ENCODE results near the gene PPP6R2. TPM values are rescaled to one million over a fixed set of nuclear protein-coding genes. Genes with fewer than 3 reads are reported as not detected.

PPP6R2 gene
- total RNA-seq, 2 donors from 2014 or later = 62.1 to 63.7 TPM

GRCh38 chr22:50481440-50482106, 138.4 kb downstream of the PPP6R2 start, which contains the start of gene ADM2:
Gene ADM2, plus strand, starts transcription at chr22:50481543. Its CDS starts 305 bp downstream, at chr22:50481848.
- peak; percentile 37 to 64 (median 60) for DNase-seq
- Mint-ChIP-seq H3K4me1 (peaks cover 8% of the 10 kb centered on the region), H3K27ac (peak within 1 kb of the TSS; percentile 57), H3K36me3 (ENCODE audit: low read depth) (no peaks in the 10 kb centered on the region), H3K4me3 (peak within 1 kb of the TSS; percentile 82), H3K27me3 (peaks cover 5% of the 10 kb centered on the region)
- H3K9me3 ChIP-seq (ENCODE audit: control insufficient read depth, low read length, poor library complexity, severe bottlenecking) = no peaks in the 10 kb centered on the region
- peak; percentile 89 for ATAC-seq

- DNase-seq = no peak
- Mint-ChIP-seq H3K4me1 (peaks cover 6% of the 10 kb centered on the region), H3K36me3 (ENCODE audit: low read depth) (no peaks in the 10 kb centered on the region), H3K4me3 (peak overlapping the region; percentile 82), H3K27ac (no peak overlapping the region), H3K27me3 (peaks cover 5% of the 10 kb centered on the region)
- H3K9me3 ChIP-seq (ENCODE audit: control insufficient read depth, low read length, poor library complexity, severe bottlenecking) = no peaks in the 10 kb centered on the region
- no peak for ATAC-seq
These were observed 139.3 kb downstream of the PPP6R2 start for GRCh38 chr22:50482107-50483074.

DNA sequence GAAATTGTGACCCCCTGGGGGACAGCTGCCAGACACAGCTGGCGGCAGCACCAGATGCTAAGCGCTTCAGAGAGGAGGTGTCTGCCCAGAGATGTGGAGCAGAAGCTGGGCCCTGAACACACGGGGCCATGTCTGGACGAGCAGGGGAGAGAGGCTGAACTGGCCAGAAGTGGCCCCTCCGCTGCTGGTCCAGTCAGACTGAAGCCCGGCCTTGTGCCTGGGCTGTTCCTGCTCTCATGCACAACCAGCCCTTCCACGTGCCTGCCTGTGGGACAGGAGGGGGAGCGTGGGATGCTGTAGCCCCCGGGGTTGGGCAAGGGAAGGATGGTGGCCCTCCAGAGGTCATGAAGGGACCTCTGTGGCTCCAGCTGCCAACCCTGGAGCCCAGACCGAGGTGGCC, 140.0 kb downstream of the PPP6R2 start:
- Mint-ChIP-seq H3K4me3 (no peak overlapping the region), H3K36me3 (ENCODE audit: low read depth) (no peaks in the 10 kb centered on the region), H3K27ac (no peak overlapping the region), H3K27me3 (peaks cover 5% of the 10 kb centered on the region), H3K4me1 (peaks cover 6% of the 10 kb centered on the region)
- no peak for ATAC-seq
- DNase-seq = no peak
- no peaks in the 10 kb centered on the region for H3K9me3 ChIP-seq (ENCODE audit: control insufficient read depth, low read length, poor library complexity, severe bottlenecking)

DNA sequence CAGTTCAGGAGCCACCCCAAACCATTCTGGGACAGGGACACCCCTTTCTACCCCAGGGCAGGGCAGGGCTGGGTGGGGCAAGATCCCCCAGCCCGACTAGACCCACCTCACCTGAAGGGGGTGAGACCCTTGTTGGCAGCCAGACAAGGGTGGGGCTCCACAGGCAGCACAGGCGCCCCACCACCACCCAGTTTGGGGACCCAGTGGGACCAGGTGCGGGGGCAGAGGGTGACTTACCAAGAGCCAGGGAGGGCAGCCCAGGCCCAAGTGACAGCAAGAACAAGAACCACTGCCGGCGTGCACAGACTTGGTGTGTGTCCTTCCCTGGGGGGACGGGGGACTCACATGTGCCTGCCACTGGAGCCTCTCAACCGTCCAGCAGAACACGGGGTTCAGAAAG, 140.4 kb downstream of the PPP6R2 start:
- no peak overlapping the region for H3K27ac Mint-ChIP-seq
- DNase-seq (no peak), ATAC-seq (no peak)
- peaks cover 5% of the 10 kb centered on the region for H3K27me3 Mint-ChIP-seq
- H3K9me3 ChIP-seq (ENCODE audit: control insufficient read depth, low read length, poor library complexity, severe bottlenecking) = no peaks in the 10 kb centered on the region
- H3K4me3 Mint-ChIP-seq = no peak overlapping the region
- H3K4me1 Mint-ChIP-seq = peaks cover 6% of the 10 kb centered on the region
- H3K36me3 Mint-ChIP-seq (ENCODE audit: low read depth) = no peaks in the 10 kb centered on the region

DNA sequence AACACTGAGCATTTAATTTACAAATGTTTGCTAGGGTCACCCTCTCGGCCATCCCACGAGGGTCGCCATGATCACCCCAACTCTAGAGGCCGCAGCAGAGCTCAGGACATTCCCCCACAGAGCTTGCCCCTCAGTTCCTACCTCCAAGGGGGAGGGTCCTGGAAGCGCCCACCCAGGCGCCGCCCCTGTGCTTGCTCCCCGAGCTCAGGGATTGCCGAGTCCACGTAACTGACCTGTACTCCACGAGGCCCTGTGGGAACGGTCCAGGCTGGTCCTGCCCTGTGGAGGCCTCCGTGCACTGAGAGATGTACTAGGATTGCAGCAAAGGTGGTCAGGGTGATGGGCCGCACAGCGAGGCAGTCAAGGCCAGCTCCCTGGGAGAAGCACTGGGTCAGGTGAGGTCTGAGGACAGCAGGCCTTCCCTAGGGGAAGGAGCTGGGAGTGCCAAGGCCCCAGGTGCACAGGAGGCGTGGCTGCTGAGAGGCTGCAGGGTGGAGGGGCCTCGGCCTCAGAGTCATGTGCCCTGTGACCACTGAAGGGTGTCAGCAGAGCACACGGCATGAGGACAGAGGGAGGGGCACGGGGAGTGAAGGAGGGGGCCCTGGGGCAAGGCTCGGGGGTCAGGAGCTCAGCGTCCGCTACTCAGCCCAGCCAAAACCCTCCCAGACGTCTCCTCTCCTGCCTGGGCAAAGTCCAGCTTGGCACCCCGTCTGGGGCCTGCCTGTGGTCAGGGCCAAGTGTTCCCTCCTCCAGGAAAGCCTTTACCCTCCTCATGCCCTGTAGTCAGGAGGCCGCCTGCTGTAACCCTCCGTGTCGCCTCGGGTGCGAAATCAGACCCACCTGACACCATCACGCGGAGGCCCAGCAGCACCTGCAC, 141.1 kb downstream of the PPP6R2 start:
- H3K4me1 Mint-ChIP-seq = peaks cover 6% of the 10 kb centered on the region
- DNase-seq (no peak), ATAC-seq (no peak)
- H3K27ac Mint-ChIP-seq = no peak overlapping the region
- H3K36me3 Mint-ChIP-seq (ENCODE audit: low read depth) = no peaks in the 10 kb centered on the region
- H3K4me3 Mint-ChIP-seq = no peak overlapping the region
- peaks cover 5% of the 10 kb centered on the region for H3K27me3 Mint-ChIP-seq
- H3K9me3 ChIP-seq (ENCODE audit: control insufficient read depth, low read length, poor library complexity, severe bottlenecking) = no peaks in the 10 kb centered on the region

DNA sequence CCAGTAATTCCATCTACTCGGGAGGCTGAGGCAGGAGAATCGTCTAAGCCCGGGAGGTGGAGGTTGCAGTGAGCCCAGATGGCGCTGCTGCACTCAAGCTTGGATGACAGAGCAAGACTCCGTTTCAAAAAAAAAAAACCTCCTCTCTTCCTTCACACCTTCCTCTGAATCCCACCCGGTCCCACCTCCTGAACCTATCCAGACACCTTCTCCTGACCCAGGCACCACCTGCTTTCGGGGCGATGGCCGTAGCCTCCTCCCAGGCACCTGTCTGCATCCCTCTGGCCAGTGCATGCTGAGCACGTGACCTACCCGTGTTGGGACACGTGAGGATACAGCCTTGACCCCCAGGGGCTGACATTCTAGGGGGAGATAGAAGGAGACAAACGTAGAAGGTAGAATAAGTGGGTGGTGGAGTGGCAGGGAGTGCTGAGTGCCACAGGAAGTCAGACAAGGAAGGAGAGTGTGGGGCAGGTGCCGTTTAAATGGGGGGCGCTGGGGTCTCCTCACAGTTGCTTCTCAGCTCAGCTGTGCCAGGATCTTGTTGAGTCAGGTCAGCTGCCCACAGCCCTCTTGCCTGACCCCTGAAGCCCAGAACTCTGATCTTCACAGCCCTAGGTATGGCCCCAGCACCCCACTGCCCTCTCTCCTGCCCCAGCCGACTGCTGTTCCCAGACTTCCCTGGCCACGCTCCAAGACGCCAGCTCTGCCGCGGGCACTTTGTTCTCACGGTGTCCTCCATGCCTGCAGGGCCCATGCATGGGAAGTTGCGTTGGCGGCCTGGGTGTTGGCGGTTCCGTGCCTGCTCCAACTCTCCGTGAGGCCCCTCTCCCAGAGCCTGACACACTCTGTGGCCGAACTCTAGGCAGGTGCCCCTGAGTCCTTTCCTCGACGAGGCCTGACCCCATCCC, 142.3 kb downstream of the PPP6R2 start:
- no peak for ATAC-seq
- peak in 1 of 3 donors; percentile 6 for DNase-seq
- H3K4me3 Mint-ChIP-seq = no peak overlapping the region

DNA sequence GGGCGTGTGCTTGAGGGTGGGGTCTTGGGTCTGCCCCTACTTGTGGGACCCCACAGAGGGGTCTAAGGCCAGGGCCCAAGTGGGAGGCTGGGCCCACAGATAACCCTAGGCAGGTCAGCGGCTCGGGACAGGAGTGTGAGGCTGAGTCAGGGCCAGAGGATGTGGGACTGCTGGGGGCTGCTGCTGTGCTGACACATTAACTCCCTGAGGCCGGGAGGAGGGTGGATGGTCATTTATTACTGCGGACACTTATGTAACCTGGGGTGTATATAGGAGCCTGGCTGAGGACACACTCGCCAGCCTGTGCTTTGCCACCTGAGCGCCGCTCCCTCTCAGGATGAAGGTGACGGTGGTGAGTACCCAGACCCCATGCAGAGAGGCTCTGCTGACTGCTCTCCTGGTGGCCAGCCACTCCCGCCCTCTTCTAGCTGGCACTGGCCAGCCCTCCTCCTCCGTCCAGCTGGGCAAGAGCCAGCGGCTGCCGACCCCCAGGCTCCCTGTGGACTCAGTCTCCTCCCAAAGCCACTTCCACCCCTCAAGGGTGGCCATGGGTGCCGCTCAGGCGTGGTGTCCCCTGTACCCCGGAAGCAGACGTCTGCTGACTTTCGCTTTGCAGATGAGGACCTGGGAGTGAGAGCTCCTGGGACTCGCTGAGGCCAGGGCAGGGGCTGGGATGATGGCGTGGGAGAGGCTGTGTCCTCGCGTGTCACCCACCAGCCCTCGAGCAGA, 143.6 kb downstream of the PPP6R2 start, which contains the start of gene MIOX:
Gene MIOX, plus strand, starts transcription at position 299 of the 729 bp plus-strand sequence. Its CDS starts 39 bp downstream, at position 338.
- peaks cover 8% of the 10 kb centered on the region for H3K4me1 Mint-ChIP-seq
- H3K9me3 ChIP-seq (ENCODE audit: control insufficient read depth, low read length, poor library complexity, severe bottlenecking) = no peaks in the 10 kb centered on the region
- no peaks in the 10 kb centered on the region for H3K36me3 Mint-ChIP-seq (ENCODE audit: low read depth)
- H3K27me3 Mint-ChIP-seq = no peaks in the 10 kb centered on the region
- DNase-seq = no peak
- no peak within 1 kb of the TSS for H3K27ac Mint-ChIP-seq
- no peak for ATAC-seq
- H3K4me3 Mint-ChIP-seq = no peak within 1 kb of the TSS

More for the DNA sequence above, 142.3 kb downstream of the PPP6R2 start:
- Mint-ChIP-seq H3K36me3 (ENCODE audit: low read depth) (no peaks in the 10 kb centered on the region), H3K27ac (no peak overlapping the region), H3K27me3 (no peaks in the 10 kb centered on the region), H3K4me1 (peaks cover 3% of the 10 kb centered on the region)
- H3K9me3 ChIP-seq (ENCODE audit: control insufficient read depth, low read length, poor library complexity, severe bottlenecking) = no peaks in the 10 kb centered on the region

GRCh38 chr22:50487290-50488005, 144.3 kb downstream of the PPP6R2 start:
- peaks cover 8% of the 10 kb centered on the region for H3K4me1 Mint-ChIP-seq
- H3K9me3 ChIP-seq (ENCODE audit: control insufficient read depth, low read length, poor library complexity, severe bottlenecking) = no peaks in the 10 kb centered on the region
- H3K4me3 Mint-ChIP-seq = no peak overlapping the region
- no peak overlapping the region for H3K27ac Mint-ChIP-seq
- no peak for DNase-seq
- H3K27me3 Mint-ChIP-seq = no peaks in the 10 kb centered on the region
- no peaks in the 10 kb centered on the region for H3K36me3 Mint-ChIP-seq (ENCODE audit: low read depth)
- no peak for ATAC-seq

- DNase-seq = no peak
- no peaks in the 10 kb centered on the region for H3K27me3 Mint-ChIP-seq
These were observed 145.0 kb downstream of the PPP6R2 start for GRCh38 chr22:50488006-50488677.

DNA sequence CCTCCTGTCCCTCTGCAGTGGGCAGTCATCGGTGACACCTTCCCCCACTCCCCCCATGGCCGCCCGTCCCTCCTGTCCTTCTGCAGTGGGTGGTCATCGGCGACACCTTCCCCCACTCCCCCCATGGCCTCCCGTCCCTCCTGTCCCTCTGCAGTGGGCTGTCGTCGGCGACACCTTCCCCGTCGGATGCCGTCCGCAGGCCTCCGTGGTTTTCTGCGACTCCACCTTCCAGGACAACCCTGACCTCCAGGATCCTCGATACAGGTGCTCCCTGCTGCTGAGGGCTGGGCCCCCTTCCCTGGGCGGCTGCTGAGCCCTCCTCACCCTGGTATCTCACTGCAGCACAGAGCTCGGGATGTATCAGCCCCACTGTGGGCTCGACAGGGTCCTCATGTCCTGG, 145.8 kb downstream of the PPP6R2 start:
- no peaks in the 10 kb centered on the region for H3K27me3 Mint-ChIP-seq
- ATAC-seq (no peak), DNase-seq (no peak)
- H3K4me3 Mint-ChIP-seq = no peak overlapping the region
- H3K9me3 ChIP-seq (ENCODE audit: control insufficient read depth, low read length, poor library complexity, severe bottlenecking) = no peaks in the 10 kb centered on the region
- H3K36me3 Mint-ChIP-seq (ENCODE audit: low read depth) = no peaks in the 10 kb centered on the region
- H3K27ac Mint-ChIP-seq = no peak overlapping the region
- peaks cover 8% of the 10 kb centered on the region for H3K4me1 Mint-ChIP-seq

More at GRCh38 chr22:50488006-50488677, 145.0 kb downstream of the PPP6R2 start:
- Mint-ChIP-seq H3K4me3 (no peak overlapping the region), H3K27ac (no peak overlapping the region), H3K36me3 (ENCODE audit: low read depth) (no peaks in the 10 kb centered on the region), H3K4me1 (peaks cover 8% of the 10 kb centered on the region)
- H3K9me3 ChIP-seq (ENCODE audit: control insufficient read depth, low read length, poor library complexity, severe bottlenecking) = no peaks in the 10 kb centered on the region
- ATAC-seq = no peak

All from T-helper 17 cell (primary cell).